IMR-90 (cell line): ENCODE measurements around the gene ZNF346. TPM values are rescaled to one million over a fixed set of nuclear protein-coding genes. Genes with fewer than 3 reads are reported as not detected.
A peak's percentile ranks its signal among the peaks of the same experiment; 100 is the strongest.

Source experiments
- ATAC-seq: fragments of 200-7000 bp; cut with Tn5 transposase; 2 replicates; pipeline ENCODE4 v1.9.1; 2020; ENCODE audit warnings: low read depth, mild to moderate bottlenecking, moderate library complexity
- Bru-seq: library from RNA; stranded (reverse); fragments of 400-500 nt; gene quantifications from one replicate; lab custom pipeline; 2021; lab: Mats Ljungman, UMichigan
- BruChase-seq, 2 experiments: library from RNA; stranded (reverse); fragments of 400-500 nt; gene quantifications; one replicate each; lab custom pipeline; 2021; lab: Mats Ljungman, UMichigan
- BruUV-seq: library from RNA; stranded (reverse); fragments of 400-500 nt; replicated peaks from 2 replicates; lab custom pipeline; 2021; lab: Mats Ljungman, UMichigan
- CTCF ChIA-PET: fragments of 300-600 bp; formaldehyde crosslinking; extraction: SDS; loops from one replicate; lab custom pipeline; 2021; ENCODE audit warnings: antibody characterized with exemption; lab: Yijun Ruan, JAX
- POLR2A ChIA-PET: fragments of 300-600 bp; sonication (Branson Sonifier 250); formaldehyde crosslinking; loops from one replicate; lab custom pipeline; 2022; ENCODE audit warnings: antibody characterized with exemption; ENCODE audit not compliant: unreplicated experiment; lab: Charles Lee
- DNase-seq: peaks from one replicate; pipeline ENCODE4 v3.0.0; 2013
- H2AFZ ChIP-seq: replicated peaks from 2 replicates; pipeline ENCODE3; 2013; ENCODE audit warnings: low read length, mild to moderate bottlenecking; ENCODE audit not compliant: poor library complexity
- H2AK5ac ChIP-seq: 2 replicates; pipeline ENCODE4 v1.6.1; 2013; ENCODE audit warnings: low read depth, low read length, inconsistent platforms
- H2AK9ac ChIP-seq: replicated peaks from 2 replicates; pipeline ENCODE3; 2013; ENCODE audit warnings: mild to moderate bottlenecking, low read depth, low read length, moderate library complexity; ENCODE audit not compliant: poor library complexity
- H2BK120ac ChIP-seq: 2 replicates; pipeline ENCODE4 v1.6.1; 2013; ENCODE audit warnings: low read depth, low read length, inconsistent platforms
- H2BK15ac ChIP-seq: 3 replicates; pipeline ENCODE4 v1.6.1; 2013; ENCODE audit warnings: low read depth, low read length, inconsistent platforms
- H2BK20ac ChIP-seq: 2 replicates; pipeline ENCODE4 v1.6.1; 2013; ENCODE audit warnings: low read depth, mild to moderate bottlenecking, inconsistent platforms, low read length, moderate library complexity
- H2BK5ac ChIP-seq: 2 replicates; pipeline ENCODE4 v1.6.1; 2013; ENCODE audit warnings: mild to moderate bottlenecking, low read depth, low read length, inconsistent platforms; ENCODE audit not compliant: poor library complexity, severe bottlenecking
- H3K14ac ChIP-seq: replicated peaks from 2 replicates; pipeline ENCODE4 v1.6.1; 2013; ENCODE audit warnings: low read depth, low read length, inconsistent platforms
- H3K18ac ChIP-seq: 2 replicates; pipeline ENCODE4 v1.6.1; 2013; ENCODE audit warnings: low read depth, low read length, control low read depth
- H3K23ac ChIP-seq: 2 replicates; pipeline ENCODE4 v1.6.1; 2013; ENCODE audit warnings: low read depth, low read length, inconsistent platforms
- H3K27ac ChIP-seq: 2 replicates; pipeline ENCODE4 v1.5.1; 2013; ENCODE audit warnings: mild to moderate bottlenecking, control low read depth, low read length; ENCODE audit not compliant: insufficient read depth
- H3K27me3 ChIP-seq: 2 replicates; pipeline ENCODE4 v1.6.1; 2013; ENCODE audit warnings: low read length; ENCODE audit not compliant: control insufficient read depth, insufficient read depth
- H3K36me3 ChIP-seq: 2 replicates; pipeline ENCODE4 v1.6.1; 2013; ENCODE audit warnings: low read length, mixed read lengths; ENCODE audit not compliant: control insufficient read depth, insufficient read depth
- H3K4ac ChIP-seq: 2 replicates; pipeline ENCODE4 v1.6.1; 2013; ENCODE audit warnings: low read depth, low read length, inconsistent platforms
- H3K4me1 ChIP-seq: 2 replicates; pipeline ENCODE4 v1.6.1; 2013; ENCODE audit warnings: low read length, mixed read lengths; ENCODE audit not compliant: control insufficient read depth, insufficient read depth
- H3K4me2 ChIP-seq: 2 replicates; pipeline ENCODE4 v1.6.1; 2013; ENCODE audit warnings: low read depth, mild to moderate bottlenecking, control low read depth, low read length, moderate library complexity
- H3K4me3 ChIP-seq: 2 replicates; pipeline ENCODE4 v1.5.1; 2013; ENCODE audit warnings: low read depth, mild to moderate bottlenecking, control low read depth, low read length, moderate library complexity; ENCODE audit not compliant: insufficient read depth
- H3K56ac ChIP-seq: 2 replicates; pipeline ENCODE4 v1.6.1; 2013; ENCODE audit warnings: low read length, inconsistent platforms; ENCODE audit not compliant: insufficient read depth; ENCODE audit errors: extremely low read depth
- H3K79me1 ChIP-seq, 2 experiments: 2 replicates each; pipeline ENCODE4 v1.6.1; 2013; ENCODE audit warnings: low read length in 2 of 2, inconsistent platforms in 1 of 2, low read depth in 1 of 2
- H3K9ac ChIP-seq: 2 replicates; pipeline ENCODE4 v1.6.1; 2013; ENCODE audit warnings: low read depth, low read length, control low read depth
- H3K9me1 ChIP-seq: 2 replicates; pipeline ENCODE4 v1.6.1; 2013; ENCODE audit warnings: low read length, inconsistent platforms; ENCODE audit not compliant: insufficient read depth
- H3K9me3 ChIP-seq: 2 replicates; pipeline ENCODE4 v1.6.1; 2013; ENCODE audit warnings: low read length; ENCODE audit not compliant: control insufficient read depth, insufficient read depth
- H4K20me1 ChIP-seq: 2 replicates; pipeline ENCODE4 v1.6.1; 2013; ENCODE audit warnings: low read length, inconsistent platforms; ENCODE audit not compliant: insufficient read depth
- H4K5ac ChIP-seq: 2 replicates; pipeline ENCODE4 v1.6.1; 2013; ENCODE audit warnings: mild to moderate bottlenecking, low read depth, low read length, control low read depth
- H4K8ac ChIP-seq, 2 experiments: 2 replicates each; pipeline ENCODE4 v1.6.1; 2013; ENCODE audit warnings: low read depth in 2 of 2, low read length in 2 of 2, control low read depth in 1 of 2, inconsistent platforms in 1 of 2
- H4K91ac ChIP-seq: 2 replicates; pipeline ENCODE4 v1.6.1; 2013; ENCODE audit warnings: low read depth, low read length, inconsistent platforms; ENCODE audit not compliant: insufficient read depth
- MAZ ChIP-seq: IDR thresholded peaks from 2 replicates; pipeline ENCODE4 v1.6.1; 2012; ENCODE audit warnings: low read depth, mild to moderate bottlenecking, low read length, improper control_type of control experiment, moderate library complexity, borderline replicate concordance
- MXI1 ChIP-seq: IDR thresholded peaks from 2 replicates; pipeline ENCODE4 v1.6.1; 2012; ENCODE audit warnings: low read depth, mild to moderate bottlenecking, low read length, moderate library complexity, borderline replicate concordance
- POLR2A ChIP-seq: IDR thresholded peaks from 2 replicates; pipeline ENCODE4 v1.6.1; 2012; ENCODE audit warnings: mild to moderate bottlenecking, low read depth, low read length
- RAD21 ChIP-seq: IDR thresholded peaks from 2 replicates; pipeline ENCODE4 v1.6.1; 2012; ENCODE audit warnings: low read length, improper control_type of control experiment
- WGBS, 2 experiments: methylation state at CpG; one replicate each; pipeline versions ENCODE4 v1.1.5 to v1.1.7; 2013; ENCODE audit warnings: missing lambda C conversion rate in 2 of 2; ENCODE audit not compliant: insufficient read length in 1 of 2; ENCODE audit errors: extremely low coverage in 2 of 2; 5-methylcytosine and 5-hydroxymethylcytosine counted together
- dilution Hi-C: fragments of 300-500 bp; cut with HindIII; formaldehyde crosslinking; loops from one replicate; pipeline ENCODE4 v1.14.3; 2018; ENCODE audit warnings: low sequenced_read_pairs; ENCODE audit not compliant: unreplicated experiment
- in situ Hi-C: fragments of 300-500 bp; cut with MboI; formaldehyde crosslinking; loops from 3 replicates; pipeline ENCODE4 v1.14.3; 2019; ENCODE audit warnings: low sequenced_read_pairs, inconsistent platforms, mixed read lengths
- intact Hi-C: fragments of 100-400 bp; cut with micrococcal nuclease; formaldehyde crosslinking; loops from 2 replicates; pipeline ENCODE4 v1.10.0; 2022
- long read RNA-seq: library from polyadenylated mRNA; unstranded; transcript quantifications from one replicate; pipeline ENCODE4 v2.0.0, GENCODE V29; 2021; ENCODE audit not compliant: unreplicated experiment
- polyA plus RNA-seq, 3 experiments: library from polyadenylated mRNA; depleted of rRNA; stranded (reverse); fragments of >200 nt; gene quantifications; 2 replicates each; pipeline ENCODE4 v1.2.3, GENCODE V29; 2012; ENCODE audit warnings: low replicate concordance in 1 of 3
- total RNA-seq: library from RNA; depleted of rRNA; stranded (reverse); fragments of >200 nt; gene quantifications from 2 replicates; pipeline ENCODE4 v1.2.3, GENCODE V29; 2012; rRNA removed
- TF ChIP-seq, protein P1 (sequence below): conservative IDR thresholded peaks from 2 replicates; pipeline ENCODE4 v1.5.1; 2012; ENCODE audit warnings: mild to moderate bottlenecking, low read depth, low read length, improper control_type of control experiment

The ZNF346 gene, protein sequence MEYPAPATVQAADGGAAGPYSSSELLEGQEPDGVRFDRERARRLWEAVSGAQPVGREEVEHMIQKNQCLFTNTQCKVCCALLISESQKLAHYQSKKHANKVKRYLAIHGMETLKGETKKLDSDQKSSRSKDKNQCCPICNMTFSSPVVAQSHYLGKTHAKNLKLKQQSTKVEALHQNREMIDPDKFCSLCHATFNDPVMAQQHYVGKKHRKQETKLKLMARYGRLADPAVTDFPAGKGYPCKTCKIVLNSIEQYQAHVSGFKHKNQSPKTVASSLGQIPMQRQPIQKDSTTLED
- total RNA-seq: 14.7 and 15.1 TPM in 2 replicates
- 15.7 and 17.0 TPM in 2 replicates for polyA plus RNA-seq (2012; rRNA removed)
- 10.1 and 10.8 TPM in 2 replicates for polyA plus RNA-seq (2012; cell fraction: cytosol; rRNA removed)
- 18.8 and 24.7 TPM in 2 replicates for polyA plus RNA-seq (2012; cell fraction: nucleus; rRNA removed; ENCODE audit: low replicate concordance)
- percentile 80 among the genes with signal in this experiment for Bru-seq, nascent RNA
- percentile 93 among the genes with signal in this experiment for BruChase-seq, experiment 1, labeled RNA remaining after a 6-hour chase
- BruChase-seq, experiment 2, labeled RNA remaining after a 2-hour chase: percentile 87 among the genes with signal in this experiment
- long read RNA-seq, transcript ZNF346-201 (7 exons, 2,314 nt): major isoform, 11 of 20 reads
- long read RNA-seq, partial matches to known transcripts: 3 of 20 reads
- long read RNA-seq, other reads (novel, unspliced or antisense): 5 of 20 reads

DNA sequence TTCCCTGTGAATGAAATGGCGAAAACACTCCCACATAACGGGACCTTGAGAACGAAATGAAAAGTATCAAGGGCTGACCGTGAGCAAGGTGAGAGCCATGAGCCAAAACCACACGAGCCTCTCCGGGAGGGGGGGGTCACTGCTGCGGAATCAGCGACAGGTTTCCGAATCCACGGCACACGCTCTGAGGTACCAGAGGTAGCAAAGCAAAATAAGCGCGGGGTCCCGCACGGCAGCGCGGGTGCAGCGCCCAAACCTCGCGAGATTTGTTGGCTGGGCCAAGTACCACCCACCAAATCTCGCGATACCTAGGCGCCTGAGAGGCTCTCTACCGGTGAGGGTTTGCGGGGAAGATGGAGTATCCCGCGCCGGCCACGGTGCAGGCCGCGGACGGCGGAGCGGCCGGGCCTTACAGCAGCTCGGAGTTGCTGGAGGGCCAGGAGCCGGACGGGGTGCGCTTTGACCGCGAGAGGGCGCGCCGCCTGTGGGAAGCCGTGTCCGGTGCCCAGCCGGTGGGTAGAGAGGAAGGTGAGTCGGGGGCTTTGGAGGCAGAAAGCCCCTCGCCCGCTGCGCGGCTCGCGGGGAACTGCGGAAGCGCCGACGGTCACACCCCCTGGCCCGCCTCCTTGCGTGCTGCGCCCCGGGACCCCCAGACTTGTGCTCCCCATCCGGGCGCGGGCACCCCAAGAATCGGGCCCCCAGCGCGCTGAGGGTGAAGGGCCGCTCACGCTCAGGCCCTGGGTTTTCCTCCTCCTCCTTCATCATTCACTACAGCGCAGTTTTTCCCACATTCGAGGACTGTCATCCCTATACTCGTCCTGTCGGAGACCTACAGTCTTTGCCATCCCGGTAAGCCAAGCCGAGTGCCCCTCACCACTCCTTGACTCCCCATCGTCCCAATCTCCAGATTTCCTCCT is at the start of gene ZNF346:
ZNF346 (plus strand) TSS at position 311 of the 917 bp plus-strand sequence; CDS start at position 354, 43 bp downstream.
- Histone ChIP-seq H2AFZ (peak within 1 kb of the TSS; percentile 98), H2BK120ac (peak within 1 kb of the TSS; percentile 76; the same call in 1 of the 2 replicates), H3K27ac (peak within 1 kb of the TSS; percentile 75), H2BK15ac (no peak within 1 kb of the TSS), H2BK20ac (peak within 1 kb of the TSS; percentile 39; the same call in 1 of the 2 replicates), H2BK5ac (peak within 1 kb of the TSS; percentile 30), H4K8ac (peak within 1 kb of the TSS; percentile 91 to 95), H3K4me1 (peaks cover 9% of the 10 kb centered on the region), H3K9me3 (no peaks in the 10 kb centered on the region), H3K79me1 (peaks cover 21 to 45% of the 10 kb centered on the region in 2 experiments), H3K56ac (peak within 1 kb of the TSS; percentile 75), H4K91ac (peak within 1 kb of the TSS; percentile 50), H3K36me3 (peaks cover 1% of the 10 kb centered on the region), H3K14ac (peak within 1 kb of the TSS; percentile 92), H4K20me1 (peaks cover 5% of the 10 kb centered on the region; the same call in 1 of the 2 replicates), H2AK5ac (peak within 1 kb of the TSS; percentile 84), H3K18ac (peak within 1 kb of the TSS; percentile 59; the same call in 1 of the 2 replicates), H3K9me1 (peaks cover 6% of the 10 kb centered on the region), H3K27me3 (no peaks in the 10 kb centered on the region), H3K4me2 (peak within 1 kb of the TSS; percentile 99), H3K23ac (peak within 1 kb of the TSS; percentile 97), H2AK9ac (peak within 1 kb of the TSS; percentile 95), H3K9ac (peak within 1 kb of the TSS; percentile 95), H3K4me3 (peak within 1 kb of the TSS; percentile 93), H4K5ac (peak within 1 kb of the TSS; percentile 74), H3K4ac (peak within 1 kb of the TSS; percentile 88)
- WGBS, 2 experiments: 1% methylated on average over 17 of the region's 77 CpGs; no CpG with 5 or more reads in 1 of the 2 experiments
- dilution Hi-C loops (no loop called here), intact Hi-C loops (no loop called here), in situ Hi-C loops (no loop called here)
- no TSS peak for BruUV-seq
- POLR2A ChIA-PET: no interaction called here
- CTCF ChIA-PET: interaction anchor here (0.7 to 0.9 kb wide), 2 partner anchors 17 to 20 kb away, joined by 3 read pairs; no protein-coding TSS in a partner anchor
- DNase-seq: peak; percentile 92
- ATAC-seq: peak; percentile 98
- peak; percentile 72; the same call in 1 of the 2 replicates for TF ChIP-seq MXI1
- TF ChIP-seq, protein P1, sequence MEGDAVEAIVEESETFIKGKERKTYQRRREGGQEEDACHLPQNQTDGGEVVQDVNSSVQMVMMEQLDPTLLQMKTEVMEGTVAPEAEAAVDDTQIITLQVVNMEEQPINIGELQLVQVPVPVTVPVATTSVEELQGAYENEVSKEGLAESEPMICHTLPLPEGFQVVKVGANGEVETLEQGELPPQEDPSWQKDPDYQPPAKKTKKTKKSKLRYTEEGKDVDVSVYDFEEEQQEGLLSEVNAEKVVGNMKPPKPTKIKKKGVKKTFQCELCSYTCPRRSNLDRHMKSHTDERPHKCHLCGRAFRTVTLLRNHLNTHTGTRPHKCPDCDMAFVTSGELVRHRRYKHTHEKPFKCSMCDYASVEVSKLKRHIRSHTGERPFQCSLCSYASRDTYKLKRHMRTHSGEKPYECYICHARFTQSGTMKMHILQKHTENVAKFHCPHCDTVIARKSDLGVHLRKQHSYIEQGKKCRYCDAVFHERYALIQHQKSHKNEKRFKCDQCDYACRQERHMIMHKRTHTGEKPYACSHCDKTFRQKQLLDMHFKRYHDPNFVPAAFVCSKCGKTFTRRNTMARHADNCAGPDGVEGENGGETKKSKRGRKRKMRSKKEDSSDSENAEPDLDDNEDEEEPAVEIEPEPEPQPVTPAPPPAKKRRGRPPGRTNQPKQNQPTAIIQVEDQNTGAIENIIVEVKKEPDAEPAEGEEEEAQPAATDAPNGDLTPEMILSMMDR: peak; percentile 38
- TF ChIP-seq MAZ: no peak
- peak; percentile 82 for TF ChIP-seq POLR2A
- 0 out of 2 replicates have a peak, but pooled peaks have one; percentile 14 for TF ChIP-seq RAD21
